HG03175 (cell line): ENCODE data around the gene SLC25A24.
"Not testable (repeated sequence)": the region's sequence is repeated elsewhere in the genome, so short reads cannot be mapped to it uniquely, and the experiment has no call there.

ENCODE experiments used
- ATAC-seq: cut with Tn5 transposase; IDR thresholded peaks from one replicate; pipeline ENCODE4 v1.9.1; 2021; ENCODE audit warnings: mild to moderate bottlenecking, moderate library complexity; ENCODE audit not compliant: unreplicated experiment

SLC25A24 gene

DNA sequence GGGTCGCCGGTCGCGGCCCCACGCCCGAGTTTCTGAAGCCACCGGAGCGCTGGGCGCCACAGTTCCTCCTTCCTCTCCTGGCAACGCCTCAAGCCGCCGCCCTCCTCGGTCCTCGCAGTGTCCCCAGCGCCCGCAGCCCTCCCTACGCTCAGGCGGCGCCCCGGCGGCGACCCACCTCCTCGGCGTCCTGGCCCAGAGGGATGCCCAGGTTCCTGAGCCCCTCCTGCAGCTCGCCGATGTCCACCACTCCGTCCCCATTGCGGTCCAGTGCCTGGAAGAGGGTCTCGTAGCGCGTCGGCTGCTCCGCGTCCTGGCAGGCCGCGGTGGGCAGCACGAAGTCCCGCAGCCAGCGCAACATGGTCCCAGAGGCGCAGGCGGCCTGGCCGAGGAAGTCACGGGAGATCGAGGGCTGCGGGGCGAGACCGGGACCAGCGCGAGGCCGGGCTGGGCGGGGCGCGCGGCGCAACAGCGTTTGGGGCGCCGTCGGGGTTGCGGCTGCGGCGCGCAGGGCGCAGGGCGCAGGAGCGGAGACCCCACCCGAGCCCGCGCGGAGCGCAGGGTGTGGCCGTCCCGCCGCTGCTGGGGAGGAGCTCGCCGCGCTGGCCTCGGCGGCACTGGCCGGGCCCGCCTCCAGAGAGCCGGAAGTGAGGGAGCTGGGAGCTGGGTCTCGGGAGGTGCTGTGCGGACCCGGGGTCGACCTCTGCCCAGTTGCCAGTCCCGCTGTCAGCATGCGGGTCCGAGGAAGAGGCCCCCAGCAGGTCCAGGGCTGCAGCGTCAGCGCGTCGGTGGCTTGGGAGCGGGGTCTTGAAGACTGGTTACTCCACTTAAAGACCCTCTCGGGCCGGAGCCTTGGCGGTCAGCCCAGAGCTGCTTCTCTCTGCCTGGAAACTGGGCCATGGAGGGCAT is at the start of gene SLC25A24:
SLC25A24 (minus strand) TSS at position 563 of the 906 bp plus-strand sequence; CDS start at position 358, 205 bp downstream.
- ATAC-seq: peak; percentile 76

DNA sequence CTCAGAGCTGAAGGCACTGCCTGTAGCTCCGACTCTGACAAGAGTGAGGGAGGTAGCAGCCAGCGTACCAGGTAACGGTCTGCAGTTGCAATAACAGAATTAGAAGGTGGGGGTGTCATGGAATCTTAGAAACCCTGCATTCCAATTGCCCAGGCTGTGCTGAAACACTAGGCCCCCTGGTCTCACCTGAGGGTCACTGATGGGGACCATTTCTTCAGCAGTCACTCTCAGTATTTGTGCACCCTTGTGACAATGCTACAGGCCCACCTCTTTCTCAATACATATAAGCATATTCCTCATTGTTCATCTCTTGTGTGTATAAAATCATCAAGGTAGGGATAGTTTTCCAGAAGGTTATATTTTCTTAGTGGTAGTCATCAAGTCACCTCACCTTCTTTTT is 43.8 kb upstream of the SLC25A24 start, which contains the start of gene NBPF4:
NBPF4 (minus strand) TSS at position 101 of the 400 bp plus-strand sequence. CDS start 315 bp downstream, outside the sequence.
- not testable (repeated sequence) for ATAC-seq

DNA sequence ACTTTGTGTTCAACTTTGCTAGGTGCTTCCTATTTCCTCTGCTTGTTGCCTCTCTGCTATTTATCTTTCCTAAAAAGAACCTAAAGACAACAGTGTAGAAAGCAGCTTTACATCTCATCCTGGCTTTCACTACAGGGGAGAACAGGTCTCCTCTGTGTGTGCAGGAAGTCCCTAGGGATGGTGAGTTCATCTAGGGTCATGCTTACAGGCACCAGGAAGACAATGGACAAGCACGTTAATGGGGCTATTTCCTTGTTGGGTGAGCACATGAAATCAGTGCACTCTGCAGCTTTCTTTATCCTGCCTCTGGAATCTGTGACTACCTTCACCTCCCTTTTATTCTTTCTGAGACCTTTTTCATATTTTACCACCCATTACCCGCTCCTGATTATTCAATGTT is 39.3 kb upstream of the SLC25A24 start:
- not testable (repeated sequence) for ATAC-seq

DNA sequence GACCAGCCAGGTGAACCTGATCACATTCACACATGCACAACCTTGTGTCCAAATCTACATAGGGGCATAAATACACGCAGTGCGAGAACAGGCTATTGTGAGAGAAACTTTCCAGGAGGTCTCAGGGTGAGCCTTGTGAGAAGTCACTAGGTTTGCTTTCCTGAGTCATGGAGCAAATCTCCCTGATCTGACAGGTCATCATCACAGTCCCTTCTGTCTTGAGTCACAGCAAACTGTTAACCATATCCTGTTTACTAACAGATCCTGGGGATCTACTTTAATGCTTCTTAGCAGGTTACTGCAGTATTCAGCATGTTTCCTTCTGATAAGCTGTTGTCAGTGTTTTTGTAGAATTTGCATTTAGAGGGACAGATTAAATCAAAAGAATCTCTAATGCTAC is 35.2 kb upstream of the SLC25A24 start:
- ATAC-seq: not testable (repeated sequence)

DNA sequence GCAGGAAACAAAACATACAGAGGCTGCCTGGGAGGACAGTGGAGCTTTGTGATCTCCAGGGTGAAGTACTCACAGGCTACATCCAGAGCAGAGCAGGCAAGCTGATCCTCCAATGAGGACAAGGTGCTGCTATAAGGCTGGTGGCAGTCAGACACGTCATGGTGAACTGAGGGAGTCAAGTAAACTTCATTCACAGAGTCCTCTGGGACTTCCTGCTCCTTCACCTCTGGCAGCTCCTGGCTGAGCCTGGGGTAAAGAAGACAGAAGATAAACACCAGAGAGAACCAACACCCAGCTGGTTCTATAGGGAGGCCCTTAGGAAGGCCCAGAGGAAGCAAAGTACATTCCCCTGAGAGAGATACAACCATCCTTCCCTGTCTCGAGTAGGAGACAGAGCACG is 32.0 kb upstream of the SLC25A24 start:
- not testable (repeated sequence) for ATAC-seq

GRCh38 chr1:108229976-108230375 is 29.8 kb upstream of the SLC25A24 start:
- ATAC-seq: not testable (repeated sequence)

GRCh38 chr1:108227772-108228171 is 27.6 kb upstream of the SLC25A24 start:
- not testable (repeated sequence) for ATAC-seq

DNA sequence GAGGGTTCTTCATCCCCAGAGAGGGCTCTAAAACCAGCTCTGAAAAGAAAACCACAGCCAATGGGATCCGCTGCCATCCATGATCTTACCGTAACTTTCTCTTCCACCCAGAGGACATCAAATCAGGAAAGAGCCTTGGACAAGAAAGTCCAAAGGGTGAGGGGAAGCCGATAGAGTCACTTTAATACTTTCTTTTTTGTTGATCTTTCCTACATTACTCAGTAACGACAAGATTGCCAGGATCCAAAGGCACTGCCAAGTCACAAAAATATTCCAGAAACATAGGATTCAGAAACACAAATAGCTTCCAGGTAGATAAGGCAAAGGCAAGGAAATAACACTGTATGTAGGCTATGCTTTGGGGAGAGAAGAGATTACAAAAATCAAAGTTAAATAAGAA is 26.7 kb upstream of the SLC25A24 start:
- ATAC-seq: not testable (repeated sequence)

GRCh38 chr1:108223226-108223625 is 23.1 kb upstream of the SLC25A24 start:
- not testable (repeated sequence) for ATAC-seq

GRCh38 chr1:108217515-108218174 is 17.5 kb upstream of the SLC25A24 start:
- ATAC-seq: not testable (repeated sequence)

DNA sequence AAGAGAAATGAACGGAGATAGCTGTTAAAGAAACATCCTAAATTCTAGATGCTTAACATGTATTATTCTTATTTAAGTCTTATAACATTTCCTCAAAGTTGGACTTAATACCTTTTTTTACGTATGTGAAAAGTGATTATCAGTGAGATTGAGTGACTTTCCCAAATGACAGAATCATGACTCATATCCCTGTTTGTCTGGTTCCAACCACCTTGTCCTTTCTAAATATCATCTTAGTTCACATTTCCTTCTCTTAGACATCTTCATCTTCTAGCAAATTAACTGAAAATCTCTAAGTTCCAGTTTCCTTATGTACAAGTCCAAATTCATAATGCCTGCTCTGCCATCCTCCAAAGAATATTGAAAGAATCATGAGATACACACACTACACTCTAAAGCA is 16.9 kb upstream of the SLC25A24 start:
- ATAC-seq: not testable (repeated sequence)

GRCh38 chr1:108216028-108216890 is 16.1 kb upstream of the SLC25A24 start:
- not testable (repeated sequence) for ATAC-seq

DNA sequence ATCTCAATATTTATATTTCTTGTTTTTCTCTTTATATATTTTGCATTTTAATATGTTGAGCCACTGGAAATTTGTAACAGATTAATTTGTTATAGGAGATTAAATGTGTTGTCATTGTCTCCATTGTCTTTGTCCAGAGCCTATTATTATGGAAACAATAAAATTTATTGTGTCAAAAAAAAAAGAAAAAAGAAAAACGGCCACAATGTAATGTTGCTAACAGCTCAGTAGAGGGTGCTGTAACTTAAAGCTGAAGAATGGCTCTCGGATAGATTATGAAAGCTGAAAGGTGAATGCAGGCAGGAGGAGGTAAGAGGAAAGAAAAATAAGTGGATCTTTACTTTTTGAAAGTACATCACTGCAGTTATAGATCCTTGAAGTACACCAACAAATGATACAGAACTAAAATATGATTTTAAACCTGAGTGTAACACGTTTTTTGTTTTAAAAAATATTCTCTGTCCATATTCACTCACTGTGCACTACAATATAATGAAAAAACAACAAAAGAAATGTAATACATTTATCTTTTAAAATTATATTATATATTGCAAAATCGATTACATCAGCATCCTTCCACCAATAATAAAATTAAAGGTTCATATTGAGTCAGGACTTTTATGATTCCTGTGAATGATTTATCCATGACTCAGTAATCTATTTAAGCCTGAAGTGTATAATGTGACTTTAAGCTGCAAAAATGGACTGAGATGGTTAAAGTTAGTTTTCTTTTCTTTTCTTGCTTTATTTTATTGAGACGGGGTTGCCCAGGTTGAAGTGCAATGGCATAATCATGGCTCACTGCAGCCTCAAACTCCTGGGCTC is 14.7 kb upstream of the SLC25A24 start:
- ATAC-seq: peak; percentile 64

DNA sequence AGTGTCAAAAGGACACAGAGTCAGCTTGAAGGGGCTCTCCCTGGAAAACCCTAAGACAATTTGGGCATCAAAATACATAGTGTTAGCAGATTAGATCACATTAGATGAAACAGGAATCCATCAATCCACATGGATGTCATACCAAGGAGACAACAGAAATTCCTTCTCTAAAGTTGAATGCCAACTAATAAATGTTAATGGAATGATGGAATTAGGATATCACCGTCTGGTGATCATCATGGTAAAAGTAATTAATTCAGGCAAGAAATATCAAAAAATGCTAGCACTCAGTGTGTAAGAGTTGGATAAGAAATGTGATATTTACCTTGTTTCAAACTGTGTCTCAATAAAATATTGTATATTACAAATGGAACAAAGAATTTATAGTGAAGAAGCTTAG is 10.9 kb upstream of the SLC25A24 start:
- no peak for ATAC-seq

DNA sequence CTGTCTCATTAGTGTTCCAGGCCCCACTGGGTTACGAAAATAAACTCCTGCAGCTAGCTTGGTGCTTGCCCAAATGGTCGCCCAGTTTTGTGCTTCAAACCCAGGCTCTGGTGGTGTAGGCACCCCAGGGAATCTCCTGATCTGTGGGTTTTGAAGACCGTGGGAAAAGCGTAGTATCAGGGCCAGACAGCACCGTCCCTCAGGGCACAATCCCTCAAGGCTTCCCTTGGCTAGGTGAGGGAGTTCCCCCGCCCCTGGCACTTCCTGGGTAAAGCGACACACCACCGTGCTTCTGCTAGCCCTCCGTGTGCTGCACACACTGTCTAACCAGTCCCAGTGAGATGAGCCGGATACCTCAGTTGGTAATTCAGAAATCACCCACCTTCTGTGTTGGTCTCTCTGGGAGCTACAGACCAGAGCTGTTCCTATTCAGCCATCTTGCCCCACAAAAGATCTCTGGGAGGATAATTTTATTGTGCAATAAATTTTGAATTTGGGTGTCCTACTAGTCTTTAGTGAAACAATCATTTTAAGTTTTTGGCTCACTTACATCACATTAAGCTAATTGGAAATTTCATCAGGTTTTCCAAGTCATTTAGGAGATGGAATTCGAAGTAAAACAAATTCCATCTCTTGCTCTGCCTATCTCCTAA is 9.4 kb upstream of the SLC25A24 start:
- ATAC-seq: no peak

GRCh38 chr1:108208724-108209446 is 8.7 kb upstream of the SLC25A24 start:
- ATAC-seq: no peak

DNA sequence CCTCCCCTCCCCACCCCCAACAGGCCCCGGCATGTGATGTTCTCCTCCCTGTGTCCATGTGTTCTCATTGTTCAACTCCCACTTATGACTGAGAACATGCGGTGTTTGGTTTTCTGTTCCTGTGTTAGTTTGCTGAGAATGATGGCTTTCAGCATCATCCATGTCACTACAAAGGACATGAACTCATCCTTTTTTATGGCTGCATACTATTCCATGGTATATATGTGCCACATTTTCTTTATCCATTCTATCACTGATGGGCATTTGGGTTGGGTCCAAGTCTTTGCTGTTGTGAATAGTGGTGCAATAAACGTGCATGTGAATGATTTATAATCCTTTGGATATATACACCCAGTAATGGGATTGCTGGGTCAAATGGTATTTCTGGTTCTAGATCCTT is 3.4 kb upstream of the SLC25A24 start:
- ATAC-seq: not testable (repeated sequence)

- ATAC-seq: no peak
Measured at GRCh38 chr1:108201687-108202086, 1.5 kb upstream of the SLC25A24 start.

DNA sequence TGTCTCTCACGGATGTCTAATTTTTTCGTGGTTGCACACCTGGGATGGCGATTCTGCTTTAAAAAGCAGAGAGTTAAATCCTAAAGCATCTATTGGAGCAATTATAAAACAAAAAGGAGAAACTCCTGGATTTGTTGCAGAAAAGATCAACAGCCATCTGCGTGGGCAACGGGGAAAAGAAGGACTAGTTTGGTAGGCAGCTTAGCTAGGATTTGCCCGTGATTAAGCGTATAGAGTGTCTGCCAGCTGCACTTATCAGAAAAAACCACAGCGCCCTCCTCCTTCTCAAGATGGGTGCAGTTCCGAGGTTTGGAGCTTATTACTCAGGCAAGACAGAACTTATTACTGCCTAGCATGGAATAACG is 526 bp upstream of the SLC25A24 start:
- peak; percentile 22 for ATAC-seq
